KMS-11 (cell line): ENCODE results near the gene LCE2A.
"Not testable (repeated sequence)": the region's sequence is repeated elsewhere in the genome, so short reads cannot be mapped to it uniquely, and the experiment has no call there.

Experiments used
- H2AFZ ChIP-seq: fragments of 200-600 bp; sonication (generic); 2 replicates; pipeline ENCODE4 v1.6.1; 2016; ENCODE audit warnings: antibody characterized with exemption, mixed run types, low read depth
- H3K27ac ChIP-seq: fragments of 200-600 bp; sonication (generic); 2 replicates; pipeline ENCODE4 v1.6.1; 2016; ENCODE audit warnings: mild to moderate bottlenecking, mixed run types
- H3K27me3 ChIP-seq: fragments of 200-600 bp; sonication (generic); 2 replicates; pipeline ENCODE4 v1.6.1; 2017; ENCODE audit warnings: mild to moderate bottlenecking, low read depth, mixed run types, moderate library complexity; ENCODE audit not compliant: insufficient read depth
- H3K36me3 ChIP-seq: fragments of 200-600 bp; sonication (generic); 2 replicates; pipeline ENCODE4 v1.6.1; 2017; ENCODE audit warnings: mild to moderate bottlenecking, mixed run types; ENCODE audit not compliant: insufficient read depth
- H3K4me1 ChIP-seq: fragments of 200-600 bp; sonication (generic); 2 replicates; pipeline ENCODE4 v1.6.1; 2016; ENCODE audit warnings: mild to moderate bottlenecking, low read depth, mixed run types; ENCODE audit not compliant: poor library complexity, severe bottlenecking
- H3K4me2 ChIP-seq: fragments of 200-600 bp; sonication (generic); 2 replicates; pipeline ENCODE4 v1.7.0; 2016; ENCODE audit warnings: mild to moderate bottlenecking, mixed run types
- H3K4me3 ChIP-seq: fragments of 200-600 bp; sonication (generic); IDR thresholded peaks from 2 replicates; pipeline ENCODE4 v1.6.1; 2017; ENCODE audit warnings: low read depth, low read length, mixed read lengths; ENCODE audit not compliant: insufficient read depth
- H3K79me2 ChIP-seq: fragments of 200-600 bp; sonication (generic); 2 replicates; pipeline ENCODE4 v1.6.1; 2016; ENCODE audit warnings: low read depth, mixed run types; ENCODE audit not compliant: insufficient read depth
- H3K9ac ChIP-seq: fragments of 200-600 bp; sonication (generic); 2 replicates; pipeline ENCODE4 v1.6.1; 2016; ENCODE audit warnings: mild to moderate bottlenecking, mixed run types
- H4K20me1 ChIP-seq: fragments of 200-600 bp; sonication (generic); 2 replicates; pipeline ENCODE4 v1.6.1; 2016; ENCODE audit warnings: mild to moderate bottlenecking, mixed run types; ENCODE audit not compliant: insufficient read depth
- TF ChIP-seq, protein P1 (sequence below): fragments of 200-600 bp; sonication (generic); conservative IDR thresholded peaks from 2 replicates; pipeline ENCODE4 v1.6.1; 2017; ENCODE audit warnings: low read depth, mild to moderate bottlenecking, antibody characterized with exemption, low read length, moderate library complexity, mixed read lengths

The LCE2A gene

DNA sequence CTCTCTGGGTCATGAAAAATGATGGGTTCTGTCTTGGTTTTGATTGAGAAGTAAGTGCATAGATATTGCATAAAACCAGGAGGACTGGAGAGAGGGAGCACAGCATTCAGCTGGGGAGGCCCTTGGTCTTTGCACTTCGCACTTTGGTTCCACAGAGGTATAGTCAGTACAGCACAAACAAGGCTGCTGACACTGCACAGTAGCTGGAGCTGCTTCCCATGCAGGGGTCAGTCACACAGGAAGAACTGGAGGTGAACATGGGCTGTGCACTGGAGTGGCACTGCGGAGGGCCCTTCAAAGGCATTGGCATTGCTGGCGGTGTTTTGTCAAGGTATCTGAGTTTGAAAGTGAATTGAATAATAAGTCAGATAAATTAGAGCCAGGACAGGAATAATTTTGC, 39.5 kb upstream of the LCE2A start:
- Histone ChIP-seq H3K27me3 (no peaks in the 10 kb centered on the region), H3K4me2 (no peak overlapping the region)
- TF ChIP-seq, protein P1, sequence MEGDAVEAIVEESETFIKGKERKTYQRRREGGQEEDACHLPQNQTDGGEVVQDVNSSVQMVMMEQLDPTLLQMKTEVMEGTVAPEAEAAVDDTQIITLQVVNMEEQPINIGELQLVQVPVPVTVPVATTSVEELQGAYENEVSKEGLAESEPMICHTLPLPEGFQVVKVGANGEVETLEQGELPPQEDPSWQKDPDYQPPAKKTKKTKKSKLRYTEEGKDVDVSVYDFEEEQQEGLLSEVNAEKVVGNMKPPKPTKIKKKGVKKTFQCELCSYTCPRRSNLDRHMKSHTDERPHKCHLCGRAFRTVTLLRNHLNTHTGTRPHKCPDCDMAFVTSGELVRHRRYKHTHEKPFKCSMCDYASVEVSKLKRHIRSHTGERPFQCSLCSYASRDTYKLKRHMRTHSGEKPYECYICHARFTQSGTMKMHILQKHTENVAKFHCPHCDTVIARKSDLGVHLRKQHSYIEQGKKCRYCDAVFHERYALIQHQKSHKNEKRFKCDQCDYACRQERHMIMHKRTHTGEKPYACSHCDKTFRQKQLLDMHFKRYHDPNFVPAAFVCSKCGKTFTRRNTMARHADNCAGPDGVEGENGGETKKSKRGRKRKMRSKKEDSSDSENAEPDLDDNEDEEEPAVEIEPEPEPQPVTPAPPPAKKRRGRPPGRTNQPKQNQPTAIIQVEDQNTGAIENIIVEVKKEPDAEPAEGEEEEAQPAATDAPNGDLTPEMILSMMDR = no peak

DNA sequence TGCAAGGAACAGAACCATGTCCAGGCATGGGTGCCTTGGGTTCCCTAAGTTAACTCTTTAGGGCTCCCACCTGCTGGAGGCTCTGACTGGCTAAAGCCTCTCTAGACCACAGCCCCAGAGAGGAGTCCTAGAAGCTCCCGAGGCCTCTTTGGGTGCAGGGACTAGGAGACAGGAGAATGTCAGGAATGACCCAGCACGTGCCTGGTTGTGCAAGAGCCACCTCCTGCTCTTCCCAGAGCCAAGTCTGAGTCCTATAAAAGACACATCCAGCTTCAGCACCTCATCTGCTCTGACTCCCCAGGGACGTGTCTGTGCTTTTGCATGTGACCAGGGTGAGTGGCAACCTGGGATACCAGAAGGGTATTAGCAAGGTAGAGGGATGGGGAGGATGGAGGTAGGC, 35.0 kb upstream of the LCE2A start, which contains the start of gene LCE2D:
LCE2D (plus strand) TSS at position 283 of the 400 bp plus-strand sequence. CDS start 726 bp downstream, outside the sequence.
- Histone ChIP-seq H3K27ac (no peak within 1 kb of the TSS), H2AFZ (no peak within 1 kb of the TSS), H3K79me2 (no peaks in the 10 kb centered on the region), H3K4me3 (no peak within 1 kb of the TSS), H3K4me1 (no peaks in the 10 kb centered on the region), H3K4me2 (no peak within 1 kb of the TSS), H3K27me3 (no peaks in the 10 kb centered on the region), H4K20me1 (no peaks in the 10 kb centered on the region), H3K9ac (no peak within 1 kb of the TSS), H3K36me3 (no peaks in the 10 kb centered on the region)
- TF ChIP-seq, protein P1 = no peak

More for the DNA sequence above, 39.5 kb upstream of the LCE2A start:
- H3K9ac ChIP-seq = no peak overlapping the region
- H3K4me3 ChIP-seq = no peak overlapping the region
- no peaks in the 10 kb centered on the region for H4K20me1 ChIP-seq
- no peaks in the 10 kb centered on the region for H3K79me2 ChIP-seq
- H3K4me1 ChIP-seq = no peaks in the 10 kb centered on the region
- no peak overlapping the region for H2AFZ ChIP-seq
- H3K27ac ChIP-seq = no peak overlapping the region
- no peaks in the 10 kb centered on the region for H3K36me3 ChIP-seq

GRCh38 chr1:152666171-152666570, 32.0 kb upstream of the LCE2A start:
- not testable (repeated sequence) for H3K79me2 ChIP-seq, H3K4me2 ChIP-seq, H3K36me3 ChIP-seq, H4K20me1 ChIP-seq, H3K4me3 ChIP-seq, H3K4me1 ChIP-seq, H3K27ac ChIP-seq, H3K9ac ChIP-seq, H2AFZ ChIP-seq, H3K27me3 ChIP-seq

DNA sequence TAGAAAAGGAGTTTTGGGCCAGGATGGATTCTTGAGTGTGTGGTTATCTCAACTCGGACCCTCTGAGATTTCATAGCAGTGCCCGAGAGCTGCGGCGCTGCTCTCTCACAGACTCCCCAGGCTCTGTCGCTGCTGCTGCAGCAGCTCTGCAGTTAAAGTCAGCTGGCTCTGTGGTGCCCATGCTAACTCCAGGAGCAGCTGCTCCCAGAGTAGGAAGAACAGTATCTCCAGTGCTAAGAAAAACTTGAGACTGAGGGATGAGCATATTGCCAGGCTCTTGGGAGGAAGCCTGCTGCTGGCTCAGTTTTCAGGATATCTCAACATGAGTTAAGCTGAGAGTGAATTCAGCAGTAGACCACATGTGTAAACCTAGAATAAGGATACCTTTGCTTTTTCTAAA, 30.5 kb upstream of the LCE2A start:
- Histone ChIP-seq H4K20me1 (no peaks in the 10 kb centered on the region), H3K27ac (no peak overlapping the region), H3K36me3 (no peaks in the 10 kb centered on the region), H3K27me3 (no peaks in the 10 kb centered on the region), H3K4me2 (no peak overlapping the region), H3K4me3 (no peak overlapping the region), H3K4me1 (no peaks in the 10 kb centered on the region), H3K9ac (no peak overlapping the region), H3K79me2 (no peaks in the 10 kb centered on the region), H2AFZ (no peak overlapping the region)
- TF ChIP-seq, protein P1 = no peak

DNA sequence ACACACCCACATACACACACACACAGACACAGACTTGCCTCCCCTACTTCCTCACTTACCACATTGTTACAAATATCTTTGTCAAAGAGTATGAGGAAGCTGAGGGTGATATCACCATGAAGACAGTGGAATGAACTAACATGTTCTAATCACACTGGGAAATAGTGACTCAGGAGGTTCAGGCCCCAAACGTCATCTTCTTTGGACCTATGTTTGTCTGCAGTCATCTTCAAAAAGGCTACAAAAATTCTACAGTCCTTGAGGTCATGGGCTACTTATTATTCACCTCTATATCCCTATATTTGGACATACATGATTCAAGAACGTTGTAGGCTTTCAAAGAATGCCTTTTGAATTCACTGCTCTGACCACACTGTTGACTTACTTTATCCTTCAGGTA, 25.1 kb upstream of the LCE2A start:
- Histone ChIP-seq H2AFZ (no peak overlapping the region), H3K4me1 (no peaks in the 10 kb centered on the region), H3K27ac (no peak overlapping the region), H3K9ac (no peak overlapping the region), H3K79me2 (no peaks in the 10 kb centered on the region), H3K4me3 (no peak overlapping the region), H3K36me3 (no peaks in the 10 kb centered on the region), H3K4me2 (no peak overlapping the region), H3K27me3 (no peaks in the 10 kb centered on the region), H4K20me1 (no peaks in the 10 kb centered on the region)
- TF ChIP-seq, protein P1 = no peak

GRCh38 chr1:152674983-152675382, 23.2 kb upstream of the LCE2A start, which contains the start of gene LCE2C:
Gene LCE2C (plus strand): TSS chr1:152675279. CDS start chr1:152676016, 737 bp downstream.
- H3K9ac ChIP-seq, H3K36me3 ChIP-seq, H4K20me1 ChIP-seq, H3K79me2 ChIP-seq, H3K4me2 ChIP-seq, H3K27me3 ChIP-seq, H3K4me3 ChIP-seq, H3K27ac ChIP-seq, H2AFZ ChIP-seq, H3K4me1 ChIP-seq: not testable (repeated sequence)
